GM19193 (cell line): ENCODE results near the gene TAGLN3.

Experiments
- POLR2A ChIP-seq: IDR thresholded peaks from 4 replicates; pipeline ENCODE4 v1.6.1; 2011; ENCODE audit not compliant: insufficient read depth, insufficient read length; ENCODE audit errors: extremely low read depth

TAGLN3 gene

GRCh38 chr3:112012205-112012992 is 13.7 kb downstream of the TAGLN3 start:
- no peak for TF ChIP-seq POLR2A

GRCh38 chr3:112013058-112013783 is 14.5 kb downstream of the TAGLN3 start:
- no peak for TF ChIP-seq POLR2A

DNA sequence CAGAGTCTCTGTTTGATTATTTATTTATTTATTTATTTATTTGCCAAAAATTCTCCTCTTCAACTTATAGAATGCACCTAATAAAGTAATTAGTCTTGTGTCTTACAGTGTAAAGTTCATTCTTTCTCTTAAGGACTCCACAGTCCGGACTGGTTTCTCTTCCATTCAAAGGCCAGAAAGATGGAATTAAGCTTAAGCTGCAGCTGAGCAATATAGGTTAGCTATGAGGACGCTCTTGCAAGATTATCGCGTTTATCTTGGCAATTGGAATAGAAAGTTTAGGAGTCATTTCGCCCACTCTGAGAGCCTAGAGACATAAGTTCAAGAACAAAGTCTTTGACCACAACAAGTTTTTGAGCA is 15.0 kb downstream of the TAGLN3 start:
- no peak for TF ChIP-seq POLR2A

DNA sequence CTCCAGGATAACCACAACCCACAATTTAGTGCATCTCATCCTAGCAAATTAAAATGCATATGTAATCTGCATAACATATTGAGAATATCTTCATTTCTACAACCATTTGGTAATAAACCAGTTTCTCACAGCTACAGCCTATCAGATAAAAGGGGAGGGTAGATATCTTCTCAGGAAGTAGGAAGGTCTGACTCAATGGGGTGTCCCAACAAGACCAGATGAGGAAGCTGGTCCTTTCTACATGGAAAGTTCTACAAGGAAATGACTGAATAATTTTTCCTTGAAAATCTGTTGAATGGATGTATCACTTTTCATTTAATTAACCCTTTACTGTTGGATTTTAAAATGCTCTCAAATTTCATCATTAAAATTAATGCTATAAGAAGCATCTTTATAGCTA is 18.4 kb downstream of the TAGLN3 start:
- TF ChIP-seq POLR2A = no peak

GRCh38 chr3:112018712-112019111 is 20.0 kb downstream of the TAGLN3 start:
- no peak for TF ChIP-seq POLR2A

DNA sequence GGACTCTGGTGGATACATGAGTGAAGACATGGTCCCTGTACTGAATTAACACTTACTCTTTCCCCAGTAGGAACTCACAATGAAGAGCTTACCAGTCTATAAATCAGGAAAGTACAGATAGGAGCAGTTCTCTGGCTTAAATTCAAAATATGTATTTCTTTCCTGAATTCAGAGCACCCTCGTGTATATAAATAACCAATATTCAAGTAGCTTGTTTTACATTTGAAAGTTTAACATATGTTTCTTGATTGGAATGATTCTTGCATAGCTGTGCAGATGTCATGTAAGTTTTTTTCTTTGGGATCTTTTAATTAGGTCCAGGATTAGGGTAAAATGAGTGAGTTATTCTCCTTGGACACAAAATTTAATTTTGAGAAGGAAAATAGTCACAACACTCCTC is 21.0 kb downstream of the TAGLN3 start:
- TF ChIP-seq POLR2A = no peak

DNA sequence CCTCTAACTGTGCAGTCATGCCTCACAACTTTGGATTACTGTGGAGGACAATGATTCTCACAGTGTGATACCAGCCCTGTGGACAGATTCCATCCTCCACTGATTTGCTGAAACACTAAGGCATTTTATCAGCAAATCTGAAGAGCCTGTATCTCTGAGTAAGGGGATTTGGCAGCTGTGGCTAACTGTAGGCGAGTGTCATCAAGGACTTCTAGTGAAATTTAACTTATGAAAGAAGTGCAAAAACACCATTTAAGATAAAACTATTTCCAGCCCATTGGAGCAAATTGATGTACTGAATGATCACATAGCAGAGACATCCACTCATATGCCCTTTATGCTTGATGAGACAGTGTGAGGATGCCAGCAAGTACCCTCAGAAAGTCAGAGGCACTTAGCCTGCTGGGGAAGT is 22.0 kb downstream of the TAGLN3 start:
- no peak for TF ChIP-seq POLR2A

DNA sequence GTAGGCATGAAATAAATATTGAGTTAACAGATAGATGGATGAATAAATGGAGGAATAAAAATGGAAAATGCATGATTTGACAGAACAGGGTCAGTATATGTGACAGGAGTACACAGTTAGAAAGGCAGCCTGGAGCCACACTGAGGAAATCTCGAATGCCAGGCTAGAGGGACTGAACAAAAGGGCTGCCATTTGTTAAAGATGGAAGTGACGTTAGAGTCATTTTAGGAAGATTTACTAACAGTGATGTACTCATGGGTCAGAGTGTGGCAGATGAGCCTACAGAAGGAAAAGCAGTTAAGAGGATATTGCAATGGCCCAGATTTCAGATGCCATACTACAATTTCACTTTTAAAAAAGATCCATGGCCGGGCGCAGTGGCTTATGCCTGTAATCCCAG is 28.4 kb downstream of the TAGLN3 start:
- no peak for TF ChIP-seq POLR2A

GRCh38 chr3:112027826-112028225 is 29.1 kb downstream of the TAGLN3 start:
- TF ChIP-seq POLR2A = no peak

DNA sequence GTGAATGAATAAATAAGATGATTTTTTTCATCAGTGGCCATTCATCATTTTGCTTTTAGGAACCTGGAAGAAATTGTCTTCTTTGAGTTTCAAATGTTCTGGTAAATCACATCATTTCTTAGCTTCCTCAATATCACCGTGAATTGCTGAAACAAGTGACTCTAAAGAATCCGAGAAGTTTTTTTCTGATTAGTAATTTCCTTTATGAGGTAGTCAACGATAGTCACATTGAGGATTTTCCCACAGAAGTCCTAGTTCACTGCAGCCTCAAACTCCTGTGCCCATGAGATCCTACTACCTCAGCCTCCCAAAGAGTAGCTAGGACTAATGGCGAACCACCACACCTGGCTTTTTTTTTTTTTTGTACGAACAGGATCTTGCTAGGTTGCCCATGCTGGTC is 32.2 kb downstream of the TAGLN3 start:
- TF ChIP-seq POLR2A = no peak

DNA sequence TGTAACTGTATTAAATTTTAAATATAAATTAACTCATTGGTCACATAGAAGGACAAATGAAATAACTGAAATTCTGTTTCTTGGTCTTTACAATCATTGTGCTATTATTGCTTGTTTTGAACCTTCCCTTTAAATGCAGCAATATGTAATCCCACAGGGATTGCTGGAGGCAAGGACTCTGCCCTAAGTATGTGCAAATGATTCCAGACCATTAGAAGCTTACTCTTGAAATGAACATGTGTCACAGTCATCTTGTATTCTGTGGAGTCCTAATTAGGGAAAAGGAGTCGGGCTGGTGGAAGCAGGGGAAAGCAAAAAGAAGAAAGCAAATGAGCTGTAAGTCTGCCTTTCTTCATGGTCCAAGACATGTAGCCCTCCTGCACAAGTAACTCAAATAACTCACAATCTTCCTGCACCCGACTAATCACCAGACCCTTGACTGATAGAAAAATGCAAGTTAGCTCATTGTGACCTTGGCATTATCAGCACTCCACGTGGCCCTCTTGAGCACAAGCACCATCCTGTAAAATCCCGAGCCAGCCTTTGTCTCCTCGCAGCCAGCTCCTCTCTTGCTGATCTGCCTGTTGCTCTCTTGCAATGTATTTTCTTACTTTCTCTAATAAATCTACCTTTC is 33.5 kb downstream of the TAGLN3 start:
- no peak for TF ChIP-seq POLR2A

DNA sequence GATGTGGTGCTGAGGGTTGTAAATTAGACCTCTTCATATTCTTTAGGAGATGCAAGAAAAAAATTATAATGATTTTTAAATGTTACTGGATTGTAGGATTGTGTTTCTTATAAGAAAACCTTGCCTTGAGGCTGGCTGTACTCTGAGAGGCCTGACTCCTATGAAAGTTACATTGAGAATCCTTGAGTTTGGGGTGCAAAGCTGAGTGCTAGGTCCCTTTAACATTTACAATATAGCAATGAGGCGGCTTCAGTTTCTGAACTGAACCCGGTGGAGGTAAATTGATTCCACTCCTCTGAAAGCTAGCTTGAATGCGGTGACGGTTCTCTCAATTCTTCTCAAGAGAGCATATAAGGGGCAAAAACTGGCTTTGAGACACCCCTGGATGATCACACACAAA is 35.7 kb downstream of the TAGLN3 start, which contains the start of gene TMPRSS7:
Gene TMPRSS7, plus strand, starts transcription at position 301 of the 400 bp plus-strand sequence. CDS start 110 bp downstream, outside the sequence.
- no peak for TF ChIP-seq POLR2A

- TF ChIP-seq POLR2A = no peak
Measured at GRCh38 chr3:112035241-112035640, 36.5 kb downstream of the TAGLN3 start.

DNA sequence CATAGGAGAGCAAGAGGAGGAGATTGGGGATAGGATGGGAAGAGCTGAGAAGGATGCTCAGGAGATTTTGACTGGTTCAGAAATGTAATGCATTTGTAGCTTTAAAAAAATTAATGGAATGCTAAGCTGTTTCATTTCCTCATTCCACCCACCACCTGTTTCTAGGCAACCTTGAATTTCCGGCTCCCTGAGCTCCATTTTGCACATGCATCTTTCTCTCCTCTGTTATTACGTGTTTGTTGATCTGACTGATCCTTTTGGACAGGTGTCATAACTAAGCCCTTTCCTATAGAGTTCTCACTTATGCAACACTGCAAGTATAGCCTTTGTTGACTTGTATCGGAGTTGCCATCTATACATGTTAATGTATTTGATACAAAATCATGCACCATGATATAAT is 40.1 kb downstream of the TAGLN3 start:
- TF ChIP-seq POLR2A = no peak

DNA sequence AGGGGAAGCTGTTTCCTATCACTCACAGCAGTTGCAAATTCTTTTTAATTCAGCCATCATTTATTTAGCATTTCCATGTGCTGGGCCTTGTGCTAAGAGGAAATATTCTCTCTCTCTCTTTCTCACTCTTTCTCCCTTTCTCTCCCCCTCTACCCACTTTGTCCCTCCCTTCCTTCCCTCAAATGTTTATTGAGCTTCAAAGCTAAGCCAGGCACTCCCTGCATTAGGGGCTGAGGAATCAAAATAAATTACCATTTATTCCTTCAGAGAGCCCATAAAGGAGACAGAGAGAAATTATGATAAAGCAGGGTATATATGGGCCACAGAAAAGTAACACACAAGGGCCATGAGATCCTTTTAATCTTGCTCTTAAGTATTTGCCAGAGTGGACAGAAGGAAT is 42.6 kb downstream of the TAGLN3 start:
- TF ChIP-seq POLR2A = no peak
